Cardiac septum (tissue), 1 donor: ENCODE data around the gene C1orf50. TPM values are rescaled to one million over a fixed set of nuclear protein-coding genes. Genes with fewer than 3 reads are reported as not detected.
"Not testable (repeated sequence)": the region's sequence is repeated elsewhere in the genome, so short reads cannot be mapped to it uniquely, and the experiment has no call there.

Experiments
- DNase-seq: peaks from one replicate; pipeline ENCODE4 v3.0.0-alpha.2; 2020; ENCODE audit warnings: low spot score
- intact Hi-C: fragments of 100-400 bp; cut with DNase I; formaldehyde crosslinking; loops from one replicate; pipeline ENCODE4 v1.14.0; 2022
- total RNA-seq: library from RNA; stranded (reverse); fragmentation: NEBNext Ultra II Directional; extraction: Animal tissue kit (Norgen Biotek cat#: 25700); gene quantifications from one replicate; pipeline ENCODE4 v1.2.1, GENCODE V29; 2021
- donor health status: DM: no; HTN: no; CAD: no.

C1orf50 gene
- total RNA-seq, 1 donor from 2014 or later: 11.0 TPM

DNA sequence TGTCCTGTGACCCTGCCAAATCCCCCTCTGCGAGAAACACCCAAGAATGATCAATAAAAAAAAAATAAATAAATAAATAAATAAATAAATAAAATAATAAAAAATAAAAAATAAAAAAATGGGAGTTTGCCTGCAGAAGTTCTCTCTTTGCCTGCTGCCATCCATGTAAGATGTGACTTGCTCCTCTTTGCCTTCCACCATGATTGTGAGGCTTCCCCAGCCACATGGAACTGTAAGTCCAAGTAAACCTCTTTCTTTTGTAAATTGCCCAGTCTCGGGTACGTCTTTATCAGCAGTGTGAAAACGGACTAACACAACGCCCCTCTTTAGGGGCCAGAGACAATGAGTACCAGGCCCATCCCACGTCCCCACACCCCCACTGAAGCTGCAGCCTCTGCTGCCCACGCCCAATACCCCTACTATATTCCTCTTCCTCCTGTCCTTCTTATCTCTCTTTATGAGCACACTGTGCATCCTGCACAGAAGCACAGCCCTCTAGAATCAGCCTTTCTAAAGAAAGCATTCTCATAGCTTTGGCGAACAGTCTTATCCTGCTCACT, 15.5 kb upstream of the C1orf50 start:
- intact Hi-C loops, DNase-seq: not testable (repeated sequence)

DNA sequence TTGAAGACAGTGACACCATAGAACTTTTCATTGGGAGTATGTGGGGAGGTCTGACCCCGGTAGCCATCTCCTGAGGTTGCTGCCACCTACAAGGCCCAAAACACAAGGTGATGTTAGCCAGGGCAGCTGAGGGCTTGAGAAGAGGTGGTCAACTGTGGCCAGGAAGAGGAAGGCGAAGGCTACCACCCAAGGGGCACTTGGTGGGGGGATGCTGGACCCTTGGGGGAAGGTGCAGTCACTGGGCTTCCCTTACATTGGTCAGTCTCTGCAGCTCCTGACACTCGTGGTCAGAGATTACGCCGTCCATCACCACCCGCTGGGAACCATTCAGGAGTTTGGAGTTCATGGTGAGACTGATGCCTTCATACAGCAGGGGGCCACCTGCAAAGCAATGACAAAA, 14.8 kb upstream of the C1orf50 start:
- intact Hi-C loops: no loop called here
- DNase-seq: peak; percentile 50

GRCh38 chr1:42753070-42753469, 14.0 kb upstream of the C1orf50 start:
- intact Hi-C loops: no loop called here
- no peak for DNase-seq

DNA sequence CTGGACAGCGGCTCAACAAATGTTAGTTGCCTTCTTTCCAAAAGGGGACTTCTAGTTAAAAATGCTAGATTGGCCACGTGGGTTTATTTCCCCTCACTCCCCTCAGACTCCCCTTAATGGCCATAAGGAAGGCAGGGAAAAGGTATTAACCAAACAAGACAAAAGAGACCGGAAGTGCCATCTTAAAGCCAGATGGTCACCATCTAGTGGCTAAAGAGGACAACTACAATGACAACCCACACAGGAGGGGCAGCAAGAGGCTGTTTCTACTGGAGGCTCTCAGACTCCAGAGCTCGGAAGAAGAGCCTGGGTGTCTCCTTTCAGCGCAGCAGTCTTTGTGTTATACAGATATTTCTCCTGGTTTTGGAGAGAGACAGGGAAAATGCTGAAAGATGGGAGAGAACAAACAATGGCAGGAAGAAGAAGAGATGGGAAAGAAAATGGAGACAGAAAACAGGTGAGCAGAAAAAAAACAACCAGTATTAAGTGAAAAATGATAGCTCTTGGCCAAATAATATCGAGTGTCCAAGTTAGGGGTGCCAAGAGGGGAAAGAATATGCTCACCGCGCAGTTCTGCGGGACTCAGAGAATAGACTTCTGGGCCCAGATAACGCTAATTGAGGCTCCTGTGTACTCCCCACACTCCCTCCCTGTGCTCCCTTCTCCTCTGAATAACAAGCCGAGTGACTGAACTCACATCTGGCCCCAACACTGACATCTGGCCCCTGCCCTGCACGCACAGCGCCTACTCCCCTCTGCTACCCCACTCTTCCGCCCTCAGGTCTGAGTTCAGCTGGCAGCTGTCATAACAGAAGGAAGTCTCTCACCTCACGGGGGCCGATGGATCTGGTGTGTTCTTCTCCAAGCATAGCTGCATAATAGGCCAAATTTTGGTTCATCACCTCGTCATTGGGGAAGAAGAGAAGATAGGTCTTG, 9.8 kb upstream of the C1orf50 start:
- no peak for DNase-seq
- intact Hi-C loops: no loop called here

- DNase-seq: no peak
- intact Hi-C loops: no loop called here
These were observed 9.2 kb upstream of the C1orf50 start for GRCh38 chr1:42757892-42758275.

- intact Hi-C loops: no loop called here
- DNase-seq: no peak
These were observed 8.4 kb upstream of the C1orf50 start for GRCh38 chr1:42758641-42759040.

DNA sequence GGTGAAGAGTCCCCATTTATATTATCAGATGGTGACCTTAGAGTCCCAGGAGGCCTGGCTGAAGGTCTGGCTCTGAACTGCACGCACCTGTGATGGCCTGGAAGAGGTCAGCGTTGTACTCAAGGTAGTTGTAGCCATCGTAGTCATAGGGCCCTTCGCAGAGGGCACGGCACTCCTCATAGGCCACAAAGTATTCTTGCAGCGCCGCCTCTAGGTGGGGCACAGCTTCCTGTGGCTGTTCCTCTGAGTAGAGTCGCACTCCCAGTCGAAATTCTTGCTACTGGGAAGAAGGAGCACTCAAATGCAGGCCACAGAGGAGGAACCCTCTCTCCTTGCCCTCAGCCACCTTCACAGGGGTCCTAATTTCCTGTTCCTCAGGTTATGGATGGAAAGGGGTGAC, 7.9 kb upstream of the C1orf50 start:
- no peak for DNase-seq
- intact Hi-C loops: no loop called here

DNA sequence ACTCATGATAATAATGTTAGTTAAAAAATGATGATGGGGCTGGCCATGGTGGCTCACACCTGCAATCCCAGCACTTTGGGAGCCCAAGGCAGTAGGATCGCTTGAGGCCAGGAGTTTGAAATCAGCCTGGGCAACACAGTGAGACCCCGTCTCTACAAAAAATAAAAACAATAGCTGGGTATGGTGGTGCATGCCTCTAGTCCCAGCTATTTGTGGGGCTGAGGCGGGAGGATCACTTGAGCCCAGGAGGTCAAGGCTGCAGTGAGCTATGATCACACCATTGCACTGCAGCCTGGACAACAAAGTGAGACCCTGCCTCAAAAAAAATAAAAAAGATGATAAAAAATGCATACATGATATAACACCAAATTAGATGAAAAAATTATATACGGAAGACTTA, 5.5 kb upstream of the C1orf50 start:
- no peak for DNase-seq
- intact Hi-C loops: no loop called here

GRCh38 chr1:42762269-42762668, 4.8 kb upstream of the C1orf50 start:
- no peak for DNase-seq
- intact Hi-C loops: no loop called here

- intact Hi-C loops: loop anchor here (5.0 kb wide), 1 partner anchor 83 kb away; the partner anchor contains the start of gene YBX1
- no peak for DNase-seq
These were observed 1.8 kb upstream of the C1orf50 start for GRCh38 chr1:42765269-42765668.

- intact Hi-C loops: loop anchor here (2.0 to 5.0 kb wide), 3 partner anchors 51 to 84 kb away; partner anchors contain the start of genes ERMAP, SVBP, YBX1 and ZNF691
These were observed 963 bp upstream of the C1orf50 start for GRCh38 chr1:42765832-42766740.

DNA sequence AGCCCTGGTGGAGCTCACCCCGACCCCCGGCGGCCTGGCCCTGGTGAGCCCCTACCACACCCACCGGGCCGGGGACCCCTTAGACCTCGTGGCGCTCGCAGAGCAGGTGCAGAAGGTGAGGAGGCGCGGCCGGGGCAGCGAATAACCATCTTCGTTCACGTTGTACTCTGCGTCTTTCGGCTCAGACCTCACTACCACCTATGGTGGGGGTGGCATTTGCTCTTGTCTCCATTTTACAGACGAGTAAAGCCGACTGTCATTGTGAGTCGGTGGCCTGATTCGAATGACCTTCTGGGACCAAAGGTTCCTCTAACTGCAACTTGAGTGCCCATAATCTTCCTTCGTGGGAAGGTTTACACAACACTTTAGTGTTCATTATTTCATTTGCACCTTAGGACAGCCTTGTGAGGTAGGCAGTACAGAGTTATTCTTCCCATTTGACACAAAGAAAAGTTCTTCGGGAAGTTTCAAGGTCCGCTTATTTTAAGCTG, 506 bp downstream of the C1orf50 start:
- DNase-seq: no peak
- intact Hi-C loops: loop anchor here (2.0 to 5.0 kb wide), 3 partner anchors 49 to 85 kb away; partner anchors contain the start of genes ERMAP, SVBP, YBX1 and ZNF691

More at GRCh38 chr1:42765832-42766740, 963 bp upstream of the C1orf50 start:
- no peak for DNase-seq

DNA sequence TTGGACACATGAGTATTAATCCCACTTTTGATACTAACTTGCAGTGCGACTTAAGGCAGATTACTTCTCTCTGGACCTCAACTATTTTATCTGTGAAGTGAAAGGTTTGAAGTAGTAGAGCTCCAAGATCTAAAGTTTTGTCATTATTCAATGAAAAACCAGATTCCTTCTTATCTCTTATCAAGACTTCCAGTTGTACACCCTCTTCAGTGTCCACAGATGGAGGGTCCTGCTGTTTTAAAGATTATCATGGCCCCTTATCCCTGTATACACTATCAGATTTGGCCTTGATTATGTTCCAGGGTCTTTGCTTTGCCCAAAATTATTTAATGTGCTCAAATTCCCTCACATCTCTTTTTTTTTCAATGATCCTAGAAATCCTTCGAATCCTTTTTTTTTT, 1.1 kb downstream of the C1orf50 start:
- DNase-seq: no peak
- intact Hi-C loops: loop anchor here (5.0 kb wide), 1 partner anchor 86 kb away; the partner anchor contains the start of gene YBX1

- intact Hi-C loops: loop anchor here (5.0 kb wide), 1 partner anchor 88 kb away; the partner anchor contains the start of gene YBX1
These were observed 2.8 kb downstream of the C1orf50 start for GRCh38 chr1:42769811-42770210.

DNA sequence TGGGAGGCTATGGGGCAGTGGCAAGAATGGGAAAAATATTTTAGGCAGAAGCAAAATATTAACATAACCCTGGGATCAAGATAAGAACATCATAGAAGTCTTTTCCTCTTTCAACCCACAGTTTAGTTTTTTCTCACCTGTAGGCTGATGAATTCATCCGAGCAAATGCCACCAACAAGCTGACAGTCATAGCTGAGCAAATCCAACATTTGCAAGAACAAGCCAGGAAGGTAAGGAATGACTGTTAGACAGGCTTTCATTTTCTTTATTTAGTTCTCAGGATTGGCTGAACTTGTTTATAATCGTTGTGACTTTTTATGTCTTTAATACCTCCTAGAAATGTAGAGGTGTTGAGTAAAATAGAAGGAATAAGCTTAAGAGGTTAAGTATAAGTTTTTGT, 6.4 kb downstream of the C1orf50 start:
- intact Hi-C loops: no loop called here
- DNase-seq: no peak

More at GRCh38 chr1:42769811-42770210, 2.8 kb downstream of the C1orf50 start:
- DNase-seq: no peak

- intact Hi-C loops: no loop called here
- no peak for DNase-seq
These were observed 8.0 kb downstream of the C1orf50 start for GRCh38 chr1:42774928-42775526.

GRCh38 chr1:42776502-42776901, 9.5 kb downstream of the C1orf50 start:
- DNase-seq: no peak
- intact Hi-C loops: no loop called here

DNA sequence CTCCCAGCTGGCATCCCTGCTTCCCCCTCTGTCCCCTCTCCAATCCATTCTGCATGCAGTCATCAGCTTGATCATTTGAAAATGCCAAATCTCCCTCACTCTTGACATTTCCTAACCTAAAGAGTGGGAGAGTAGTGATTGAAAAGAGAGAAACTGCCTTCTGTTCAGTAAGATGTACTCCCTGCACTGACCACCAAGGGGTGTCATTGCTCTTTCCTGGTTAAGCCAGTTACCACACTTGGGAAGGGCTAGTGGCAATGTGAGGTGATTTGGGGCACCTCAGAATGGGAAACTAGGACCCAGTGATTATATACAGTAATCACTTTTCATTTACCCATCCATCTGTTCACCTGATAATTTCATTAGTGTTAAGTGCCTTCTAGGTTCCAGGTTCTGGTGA, 10.8 kb downstream of the C1orf50 start:
- DNase-seq: no peak
- intact Hi-C loops: loop anchor here (2.0 kb wide), 1 partner anchor 297 kb away; no protein-coding TSS in a partner anchor

GRCh38 chr1:42779725-42780124, 12.7 kb downstream of the C1orf50 start:
- intact Hi-C loops: loop anchor here (2.0 kb wide), 1 partner anchor 295 kb away; no protein-coding TSS in a partner anchor
- no peak for DNase-seq
